Parathyroid adenoma (tissue), 2 donors: ENCODE data around the gene ZNF891.

Experiments
- H2AFZ ChIP-seq: fragments of 300-600 bp; sonication (generic); one replicate; pipeline ENCODE4 v1.7.0; 2017; ENCODE audit warnings: antibody characterized with exemption, mild to moderate bottlenecking
- H3K27ac ChIP-seq: fragments of 300-600 bp; sonication (generic); one replicate; pipeline ENCODE4 v1.7.0; 2017
- H3K27me3 ChIP-seq: fragments of 300-600 bp; sonication (generic); one replicate; pipeline ENCODE4 v1.7.0; 2017; ENCODE audit warnings: low read length; ENCODE audit not compliant: control insufficient read depth, insufficient read depth
- H3K36me3 ChIP-seq: fragments of 300-600 bp; sonication (generic); one replicate; pipeline ENCODE4 v1.7.0; 2017; ENCODE audit warnings: low read length; ENCODE audit not compliant: control insufficient read depth, insufficient read depth
- H3K4me1 ChIP-seq: fragments of 300-600 bp; sonication (generic); one replicate; pipeline ENCODE4 v1.7.0; 2017; ENCODE audit warnings: control low read depth
- H3K4me2 ChIP-seq: fragments of 300-600 bp; sonication (generic); one replicate; pipeline ENCODE4 v1.7.0; 2017; ENCODE audit warnings: low read length
- H3K4me3 ChIP-seq: fragments of 300-600 bp; sonication (generic); one replicate; pipeline ENCODE4 v1.7.0; 2017; ENCODE audit warnings: low read depth, low read length
- H3K79me2 ChIP-seq: fragments of 300-600 bp; sonication (generic); one replicate; pipeline ENCODE4 v1.7.0; 2017; ENCODE audit warnings: control low read depth
- H3K9ac ChIP-seq: fragments of 300-600 bp; sonication (generic); one replicate; pipeline ENCODE4 v1.7.0; 2017; ENCODE audit warnings: mild to moderate bottlenecking
- H3K9me3 ChIP-seq: fragments of 300-600 bp; sonication (generic); one replicate; pipeline ENCODE4 v1.7.0; 2017; ENCODE audit warnings: low read length; ENCODE audit not compliant: control insufficient read depth
- CTCF ChIP-seq: fragments of 300-600 bp; sonication (generic); IDR thresholded peaks from one replicate; pipeline ENCODE4 v1.7.0; 2017; ENCODE audit warnings: antibody characterized with exemption, mild to moderate bottlenecking
- donor health status: primary hyperparathyroidism.

Gene ZNF891

GRCh38 chr12:133080026-133080367 lies 50.1 kb downstream of the ZNF891 start:
- Histone ChIP-seq H3K4me2 (peak overlapping the region; percentile 70), H2AFZ (peak overlapping the region; percentile 94), H3K4me1 (peaks cover 5% of the 10 kb centered on the region), H3K27ac (peak overlapping the region; percentile 97), H3K9me3 (no peaks in the 10 kb centered on the region), H3K27me3 (no peaks in the 10 kb centered on the region), H3K9ac (no peak overlapping the region), H3K79me2 (no peaks in the 10 kb centered on the region), H3K36me3 (no peaks in the 10 kb centered on the region), H3K4me3 (peak overlapping the region; percentile 76)
- TF ChIP-seq CTCF = no peak

GRCh38 chr12:133073836-133074235 lies 56.2 kb downstream of the ZNF891 start:
- H3K79me2 ChIP-seq = no peaks in the 10 kb centered on the region
- H3K36me3 ChIP-seq = no peaks in the 10 kb centered on the region
- TF ChIP-seq CTCF = no peak
- H3K27me3 ChIP-seq = no peaks in the 10 kb centered on the region
- no peaks in the 10 kb centered on the region for H3K4me1 ChIP-seq
- H3K9me3 ChIP-seq = no peaks in the 10 kb centered on the region
- no peak overlapping the region for H3K4me2 ChIP-seq
- no peak overlapping the region for H3K4me3 ChIP-seq
- H3K27ac ChIP-seq = no peak overlapping the region
- no peak overlapping the region for H2AFZ ChIP-seq
- H3K9ac ChIP-seq = no peak overlapping the region

GRCh38 chr12:133063556-133063955 lies 66.5 kb downstream of the ZNF891 start:
- Histone ChIP-seq H3K4me1 (no peaks in the 10 kb centered on the region), H3K27ac (no peak overlapping the region), H3K27me3 (no peaks in the 10 kb centered on the region), H2AFZ (no peak overlapping the region), H3K4me2 (no peak overlapping the region), H3K4me3 (no peak overlapping the region), H3K9me3 (peaks cover 30% of the 10 kb centered on the region), H3K79me2 (no peaks in the 10 kb centered on the region), H3K36me3 (peaks cover 21% of the 10 kb centered on the region), H3K9ac (no peak overlapping the region)
- TF ChIP-seq CTCF = no peak

- H3K27ac ChIP-seq = no peak overlapping the region
- TF ChIP-seq CTCF = no peak
- H3K9me3 ChIP-seq = peaks cover 43% of the 10 kb centered on the region
- no peak overlapping the region for H2AFZ ChIP-seq
- H3K4me1 ChIP-seq = no peaks in the 10 kb centered on the region
- H3K79me2 ChIP-seq = no peaks in the 10 kb centered on the region
- H3K36me3 ChIP-seq = peaks cover 31% of the 10 kb centered on the region
- no peaks in the 10 kb centered on the region for H3K27me3 ChIP-seq
- no peak overlapping the region for H3K9ac ChIP-seq
- no peak overlapping the region for H3K4me3 ChIP-seq
- no peak overlapping the region for H3K4me2 ChIP-seq
Measured at GRCh38 chr12:133061954-133062353, 68.1 kb downstream of the ZNF891 start.

- Histone ChIP-seq H3K4me1 (no peaks in the 10 kb centered on the region), H3K79me2 (no peaks in the 10 kb centered on the region), H3K4me2 (no peak overlapping the region), H2AFZ (no peak overlapping the region), H3K27ac (no peak overlapping the region), H3K9ac (no peak overlapping the region), H3K4me3 (no peak overlapping the region), H3K27me3 (no peaks in the 10 kb centered on the region), H3K9me3 (peaks cover 51% of the 10 kb centered on the region), H3K36me3 (peaks cover 44% of the 10 kb centered on the region)
- no peak for TF ChIP-seq CTCF
Measured at GRCh38 chr12:133058203-133059113, 71.6 kb downstream of the ZNF891 start.
